GM18526 (cell line): ENCODE results near the gene FSTL4.

Source experiments
- POLR2A ChIP-seq: IDR thresholded peaks from 3 replicates; pipeline ENCODE4 v1.6.1; 2011; ENCODE audit not compliant: insufficient read length; ENCODE audit errors: extremely low read depth

The FSTL4 gene

DNA sequence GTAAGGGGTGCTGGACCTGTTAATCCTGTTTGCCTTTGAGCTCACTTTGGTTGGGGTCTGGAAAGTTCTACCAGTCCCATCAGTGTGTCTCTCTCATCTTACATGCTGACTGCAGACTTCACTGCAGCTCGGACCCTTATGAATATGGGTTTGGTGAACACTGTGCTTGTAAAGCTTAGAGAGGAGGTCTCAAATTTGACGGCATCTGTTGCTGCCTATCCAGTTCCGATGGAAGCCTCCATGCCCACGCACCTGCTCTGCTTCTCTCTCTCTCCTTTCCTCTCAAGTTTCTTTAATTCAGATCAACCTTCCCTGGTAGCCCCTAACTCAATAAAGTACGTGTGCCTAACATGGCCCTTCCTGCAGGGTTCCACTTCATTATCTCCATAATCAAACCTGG lies 342.6 kb downstream of the FSTL4 start:
- no peak for TF ChIP-seq POLR2A

- TF ChIP-seq POLR2A = no peak
These were observed 344.7 kb downstream of the FSTL4 start for GRCh38 chr5:133267601-133268000.

DNA sequence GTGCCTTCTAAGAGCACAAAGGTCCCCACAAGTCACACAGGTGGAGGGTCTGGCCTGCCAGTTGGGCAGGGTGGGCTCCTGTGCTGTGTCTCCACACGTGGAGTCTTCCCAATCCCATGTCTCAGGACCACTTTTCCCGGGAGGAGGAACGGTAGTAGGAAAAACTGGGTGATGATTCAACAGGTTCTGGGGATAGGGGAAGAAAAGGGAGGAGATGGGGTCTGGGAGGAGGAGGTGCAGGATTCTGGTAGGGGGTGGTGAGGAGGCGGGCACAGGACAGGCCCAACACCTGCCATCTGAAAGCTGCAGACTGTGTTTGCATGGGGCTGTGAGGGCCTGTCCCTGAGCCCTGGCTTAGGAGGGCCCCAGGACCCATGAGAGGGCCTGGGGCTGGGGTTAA lies 345.4 kb downstream of the FSTL4 start:
- no peak for TF ChIP-seq POLR2A

- TF ChIP-seq POLR2A = no peak
These were observed 345.8 kb downstream of the FSTL4 start for GRCh38 chr5:133266527-133266878.

- no peak for TF ChIP-seq POLR2A
These were observed 346.4 kb downstream of the FSTL4 start for GRCh38 chr5:133265720-133266526.

GRCh38 chr5:133265257-133265656 lies 347.1 kb downstream of the FSTL4 start:
- no peak for TF ChIP-seq POLR2A

GRCh38 chr5:133262690-133263089 lies 349.7 kb downstream of the FSTL4 start:
- no peak for TF ChIP-seq POLR2A

GRCh38 chr5:133261993-133262392 lies 350.3 kb downstream of the FSTL4 start:
- no peak for TF ChIP-seq POLR2A

DNA sequence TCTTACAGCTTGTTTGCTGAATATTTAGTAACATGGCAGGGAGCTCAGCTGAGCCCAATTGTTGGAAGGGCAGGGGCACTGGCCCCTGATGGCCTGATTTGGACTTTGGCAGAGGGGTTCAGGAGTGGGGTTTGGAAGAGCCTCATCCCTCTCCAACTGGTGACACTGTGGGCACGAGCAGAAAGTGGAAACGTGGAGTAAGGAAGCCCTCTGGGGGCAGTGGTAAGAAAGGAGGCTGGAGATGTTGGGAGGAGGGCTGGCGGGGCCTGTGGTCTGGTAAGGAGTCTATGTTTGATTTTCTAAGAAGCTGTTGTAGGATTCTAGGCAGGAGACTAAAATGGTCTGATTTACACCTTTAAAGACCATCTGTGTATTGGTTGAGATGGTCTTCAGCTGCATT lies 351.6 kb downstream of the FSTL4 start:
- no peak for TF ChIP-seq POLR2A

DNA sequence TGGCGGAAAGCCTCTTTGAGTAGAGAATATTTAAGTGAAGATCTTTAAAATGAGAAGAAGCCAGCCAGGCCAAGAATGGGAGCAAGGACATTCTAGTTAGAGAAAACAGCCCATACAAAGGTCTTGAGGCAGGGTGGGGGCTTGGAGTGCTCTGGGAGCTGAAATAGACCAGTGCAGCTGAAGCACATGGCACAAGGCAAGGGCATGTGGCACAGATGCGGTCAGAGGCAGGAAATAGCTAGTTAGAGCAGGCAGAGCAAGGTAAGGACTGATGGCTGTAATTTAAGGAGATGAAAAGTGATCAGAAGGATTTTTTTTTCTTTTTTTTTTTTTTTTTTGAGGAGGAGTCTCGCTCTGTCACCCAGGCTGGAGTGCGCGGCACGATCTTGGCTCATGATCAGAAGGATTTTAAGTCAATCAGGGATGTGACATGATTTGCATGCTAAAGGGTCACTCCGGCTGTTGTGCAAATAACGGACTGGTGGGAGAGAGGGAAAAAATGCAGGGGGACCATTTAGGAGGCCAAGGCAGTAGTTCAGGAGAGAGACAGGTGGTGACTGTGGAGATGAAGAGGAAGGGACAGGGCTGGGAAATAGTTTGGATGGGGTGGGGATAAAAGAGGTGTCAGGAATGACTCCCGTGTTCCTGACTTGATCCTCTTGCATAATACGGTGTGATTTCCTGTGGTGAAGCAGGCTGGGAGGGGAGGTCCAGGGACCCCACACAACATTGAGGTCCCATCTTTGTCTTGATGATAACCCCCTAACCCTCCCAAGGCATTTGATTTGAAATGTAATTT lies 352.9 kb downstream of the FSTL4 start:
- no peak for TF ChIP-seq POLR2A

DNA sequence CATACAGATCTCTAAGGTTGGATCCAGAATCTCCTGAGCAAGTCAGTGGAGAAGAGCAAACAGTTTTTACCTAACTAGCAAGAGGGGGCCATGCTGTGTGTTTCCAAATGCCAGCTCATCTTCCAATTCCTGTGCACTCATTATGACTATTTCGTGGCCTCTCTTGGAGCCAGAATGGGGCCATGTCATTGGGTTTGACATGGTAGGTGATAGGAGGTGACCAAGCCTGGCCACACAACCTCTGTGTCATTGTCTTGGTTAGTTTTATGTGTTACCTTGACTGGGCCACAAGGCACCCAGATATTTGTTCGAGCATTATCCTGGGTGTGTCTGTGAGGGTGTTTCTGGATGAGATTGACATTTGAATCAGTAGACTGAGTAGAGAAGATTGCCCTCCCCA lies 354.4 kb downstream of the FSTL4 start:
- TF ChIP-seq POLR2A = no peak

DNA sequence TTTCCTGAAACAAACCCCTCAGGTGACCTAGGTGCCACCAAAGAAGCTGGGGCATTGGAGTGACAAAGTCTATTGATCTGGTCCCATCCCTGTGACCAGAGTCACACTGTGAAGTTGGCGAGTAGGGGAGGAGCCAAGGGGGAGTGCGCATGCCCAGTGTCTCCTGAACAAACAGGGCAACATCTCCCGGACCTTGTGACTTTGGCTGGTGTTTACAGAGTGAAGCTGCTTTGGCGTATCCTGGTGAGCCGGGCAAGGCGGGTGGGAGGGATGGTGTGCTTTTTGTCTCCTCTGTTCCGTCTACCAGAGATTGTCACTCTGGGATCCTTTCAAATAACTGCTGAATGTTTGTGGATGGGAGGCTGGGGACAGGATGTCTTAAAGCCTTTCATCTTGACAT lies 356.1 kb downstream of the FSTL4 start:
- no peak for TF ChIP-seq POLR2A

DNA sequence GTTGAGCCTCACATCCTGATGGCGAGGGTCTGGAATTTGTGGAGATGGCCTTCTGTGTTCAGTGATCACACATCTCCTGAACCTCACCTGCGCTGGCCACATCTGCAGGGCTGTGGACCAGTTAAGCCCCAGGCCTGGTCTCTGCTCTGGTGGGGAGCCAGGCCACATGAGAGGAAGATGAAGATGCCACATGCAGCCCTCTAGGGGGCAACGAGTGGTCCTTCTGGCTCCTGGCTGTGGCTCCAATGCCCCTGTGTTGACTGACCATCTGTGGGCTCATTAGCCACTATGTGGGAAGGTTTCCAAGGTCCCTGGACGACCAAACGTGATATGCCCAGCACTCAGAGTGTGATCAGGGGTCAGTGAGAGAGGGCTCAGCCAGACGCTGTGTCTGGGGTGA lies 357.5 kb downstream of the FSTL4 start:
- no peak for TF ChIP-seq POLR2A

DNA sequence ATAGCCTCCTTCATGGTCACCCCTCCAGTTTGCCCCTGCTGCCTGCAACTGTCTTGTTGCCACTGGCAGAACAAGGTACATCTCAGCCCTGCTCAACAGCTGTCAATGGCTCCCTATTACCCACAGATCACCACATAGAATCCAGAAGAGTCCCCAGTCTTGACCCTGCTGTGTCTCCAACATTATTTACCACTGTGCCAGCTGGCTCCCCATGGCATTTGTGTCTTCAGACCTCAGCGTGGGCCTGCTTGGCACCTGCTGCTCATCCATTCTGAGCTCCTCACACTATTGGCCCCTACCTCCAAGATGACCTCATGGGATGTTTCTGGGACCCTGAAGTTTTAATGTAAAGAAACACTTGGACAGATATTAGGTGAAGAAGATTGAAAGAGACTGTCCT lies 358.7 kb downstream of the FSTL4 start:
- no peak for TF ChIP-seq POLR2A

DNA sequence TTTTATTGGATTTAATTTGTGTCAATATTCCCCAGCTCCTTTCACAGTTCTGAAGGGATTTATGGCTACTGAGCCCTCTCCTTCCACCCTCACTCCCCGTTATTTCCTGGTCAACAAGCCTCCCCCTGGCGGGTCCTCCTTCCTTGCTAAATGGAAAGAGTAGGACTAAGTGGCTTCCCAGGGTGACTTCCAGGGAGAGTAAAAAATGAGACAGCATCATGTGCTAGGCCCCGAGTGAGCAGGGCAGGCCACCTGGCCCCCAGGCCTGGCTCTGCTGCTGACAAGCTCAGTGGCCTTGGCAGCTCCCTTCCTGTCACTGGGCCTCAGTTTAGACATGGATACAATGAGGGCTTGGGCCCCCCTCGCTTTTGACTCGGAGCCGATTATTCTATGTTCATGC lies 359.3 kb downstream of the FSTL4 start:
- TF ChIP-seq POLR2A = no peak

GRCh38 chr5:133252133-133252480 lies 360.2 kb downstream of the FSTL4 start:
- no peak for TF ChIP-seq POLR2A

- TF ChIP-seq POLR2A = no peak
These were observed 360.8 kb downstream of the FSTL4 start for GRCh38 chr5:133251296-133252132.
